Osteoblast (primary cell): ENCODE data around the gene SMARCA2. TPM values are rescaled to one million over a fixed set of nuclear protein-coding genes. Genes with fewer than 3 reads are reported as not detected.
A peak's percentile ranks its signal among the peaks of the same experiment; 100 is the strongest.
"Not testable (repeated sequence)": the region's sequence is repeated elsewhere in the genome, so short reads cannot be mapped to it uniquely, and the experiment has no call there.

Experiments
- DNase-seq: peaks from one replicate; pipeline ENCODE4 v3.0.0; 2011; ENCODE audit warnings: low spot score, mixed read lengths; ENCODE audit not compliant: insufficient read length; ENCODE audit errors: missing footprints
- H2AFZ ChIP-seq: 2 replicates; pipeline ENCODE4 v1.6.0; 2011; ENCODE audit warnings: mild to moderate bottlenecking, low read length
- H3K27ac ChIP-seq: 2 replicates; pipeline ENCODE4 v1.5.1; 2011; ENCODE audit warnings: mild to moderate bottlenecking, low read depth, low read length, moderate library complexity
- H3K27me3 ChIP-seq: 2 replicates; pipeline ENCODE4 v1.6.0; 2012; ENCODE audit warnings: mild to moderate bottlenecking, control low read depth, inconsistent platforms, low read length, moderate library complexity; ENCODE audit not compliant: insufficient read depth
- H3K36me3 ChIP-seq: 2 replicates; pipeline ENCODE4 v1.5.1; 2011; ENCODE audit warnings: mild to moderate bottlenecking, low read length, control low read depth, moderate library complexity; ENCODE audit not compliant: insufficient read depth
- H3K4me1 ChIP-seq: 2 replicates; pipeline ENCODE4 v1.5.1; 2011; ENCODE audit warnings: mild to moderate bottlenecking, low read length, control low read depth, moderate library complexity; ENCODE audit not compliant: insufficient read depth
- H3K4me2 ChIP-seq: 2 replicates; pipeline ENCODE4 v1.6.0; 2011; ENCODE audit warnings: mild to moderate bottlenecking, low read length; ENCODE audit not compliant: insufficient read depth
- H3K4me3 ChIP-seq: fragments of 200-600 bp; sonication (generic); 3 replicates; pipeline ENCODE4 v1.5.1; 2012; ENCODE audit warnings: mild to moderate bottlenecking, low read length, inconsistent platforms; ENCODE audit not compliant: insufficient read depth
- H3K79me2 ChIP-seq: 2 replicates; pipeline ENCODE4 v1.6.0; 2012; ENCODE audit warnings: mild to moderate bottlenecking, low read length, control low read depth, inconsistent platforms; ENCODE audit not compliant: insufficient read depth
- H3K9me3 ChIP-seq: 2 replicates; pipeline ENCODE4 v1.5.1; 2011; ENCODE audit warnings: low read depth, low read length, control low read depth
- H4K20me1 ChIP-seq: 2 replicates; pipeline ENCODE4 v1.6.0; 2012; ENCODE audit warnings: mild to moderate bottlenecking, low read length, control low read depth; ENCODE audit not compliant: insufficient read depth
- CTCF ChIP-seq: IDR thresholded peaks from 2 replicates; pipeline ENCODE4 v1.5.1; 2011; ENCODE audit warnings: mild to moderate bottlenecking, low read depth, low read length, moderate library complexity; ENCODE audit errors: extremely low read depth
- total RNA-seq: library from RNA; depleted of rRNA; stranded (reverse); fragments of >200 nt; gene quantifications from 2 replicates; pipeline ENCODE4 v1.2.3, GENCODE V29; 2012

SMARCA2 gene
- total RNA-seq, 1 donor = 101 TPM

- H3K79me2 ChIP-seq = peaks cover 12% of the 10 kb centered on the region
- H2AFZ ChIP-seq = no peak overlapping the region
- H3K4me2 ChIP-seq = no peak overlapping the region
- DNase-seq = no peak
- no peaks in the 10 kb centered on the region for H3K4me1 ChIP-seq
- peaks cover 6% of the 10 kb centered on the region for H4K20me1 ChIP-seq
- H3K27ac ChIP-seq = no peak overlapping the region
- no peak for TF ChIP-seq CTCF
- H3K4me3 ChIP-seq = no peak overlapping the region
- H3K36me3 ChIP-seq = no peaks in the 10 kb centered on the region
- H3K27me3 ChIP-seq = no peaks in the 10 kb centered on the region
- no peaks in the 10 kb centered on the region for H3K9me3 ChIP-seq
Measured at GRCh38 chr9:2144619-2145018, 129.5 kb downstream of the SMARCA2 start.

GRCh38 chr9:2145746-2146145, 130.6 kb downstream of the SMARCA2 start:
- Histone ChIP-seq H3K4me1 (no peaks in the 10 kb centered on the region), H3K9me3 (no peaks in the 10 kb centered on the region), H3K27me3 (no peaks in the 10 kb centered on the region), H3K27ac (no peak overlapping the region), H3K4me2 (no peak overlapping the region), H3K36me3 (no peaks in the 10 kb centered on the region), H3K4me3 (no peak overlapping the region), H4K20me1 (peaks cover 6% of the 10 kb centered on the region), H3K79me2 (peaks cover 12% of the 10 kb centered on the region), H2AFZ (no peak overlapping the region)
- no peak for TF ChIP-seq CTCF
- DNase-seq = no peak

GRCh38 chr9:2146700-2147099, 131.6 kb downstream of the SMARCA2 start:
- peaks cover 12% of the 10 kb centered on the region for H3K79me2 ChIP-seq
- not testable (repeated sequence) for H3K4me3 ChIP-seq, H3K36me3 ChIP-seq, H3K9me3 ChIP-seq, H3K4me1 ChIP-seq, H2AFZ ChIP-seq, DNase-seq, H3K27ac ChIP-seq, H3K4me2 ChIP-seq, H4K20me1 ChIP-seq, H3K27me3 ChIP-seq
- TF ChIP-seq CTCF = peak; percentile 25

GRCh38 chr9:2150338-2150737, 135.2 kb downstream of the SMARCA2 start:
- no peaks in the 10 kb centered on the region for H3K36me3 ChIP-seq
- H3K27me3 ChIP-seq = no peaks in the 10 kb centered on the region
- H3K27ac ChIP-seq = no peak overlapping the region
- no peak for TF ChIP-seq CTCF
- H4K20me1 ChIP-seq = peaks cover 5% of the 10 kb centered on the region
- H3K4me1 ChIP-seq = no peaks in the 10 kb centered on the region
- H2AFZ ChIP-seq = no peak overlapping the region
- H3K9me3 ChIP-seq = no peaks in the 10 kb centered on the region
- no peak overlapping the region for H3K4me3 ChIP-seq
- H3K4me2 ChIP-seq = no peak overlapping the region
- no peak for DNase-seq
- peaks cover 10% of the 10 kb centered on the region for H3K79me2 ChIP-seq
